PC-9 (cell line): ENCODE results near the gene C1orf159.

Source experiments
- CTCF ChIP-seq: fragments of 200-600 bp; sonication (generic); conservative IDR thresholded peaks from 2 replicates; pipeline ENCODE4 v1.6.1; 2017; ENCODE audit warnings: mixed run types, antibody characterized with exemption, mild to moderate bottlenecking, moderate library complexity
- EZH2 ChIP-seq: fragments of 200-600 bp; sonication (generic); IDR thresholded peaks from 2 replicates; pipeline ENCODE4 v1.8.0; 2017; ENCODE audit warnings: antibody characterized with exemption, low read depth

DNA sequence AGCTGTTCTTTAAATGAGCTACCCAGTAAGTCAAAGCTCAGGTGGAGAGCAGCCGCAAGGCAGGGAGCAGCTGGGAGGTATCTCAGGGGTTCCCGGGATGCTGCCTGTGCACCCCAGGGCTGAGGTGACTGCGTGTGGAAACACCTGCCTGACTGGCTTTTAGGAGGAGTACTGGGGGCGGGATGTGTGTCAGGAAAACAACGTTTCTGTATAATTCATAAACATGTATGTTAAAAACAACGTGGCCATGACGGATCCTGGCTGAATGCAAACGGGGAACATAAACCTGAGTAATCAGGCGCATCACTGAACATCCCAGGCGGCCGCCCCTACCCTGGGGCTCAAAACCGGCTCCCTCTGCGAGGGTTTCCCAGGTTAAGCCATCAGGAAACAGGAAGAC, 1.5 kb downstream of the C1orf159 start:
- TF ChIP-seq CTCF (no peak), EZH2 (no peak)
